D721Med (cell line): ENCODE results near the gene ATP2B1.

ENCODE experiments used
- DNase-seq: peaks from one replicate; pipeline ENCODE4 v3.0.0; 2011; ENCODE audit warnings: low spot score; ENCODE audit not compliant: insufficient read length
- FAIRE-seq: peaks from 2 replicates; lab custom pipeline; 2011; peaks lifted over from hg19 to GRCh38; lab: Jason Lieb, UNC
- CTCF ChIP-seq: IDR thresholded peaks from 2 replicates; pipeline ENCODE4 v1.5.1; 2012; ENCODE audit warnings: mild to moderate bottlenecking, control low read depth; ENCODE audit not compliant: insufficient read depth; ENCODE audit errors: missing control alignments

Gene ATP2B1

GRCh38 chr12:89679631-89680030 lies 29.0 kb downstream of the ATP2B1 start:
- no peak for FAIRE-seq
- no peak for DNase-seq
- TF ChIP-seq CTCF, result no peak

GRCh38 chr12:89678225-89678624 lies 30.4 kb downstream of the ATP2B1 start:
- DNase-seq, result no peak
- TF ChIP-seq CTCF, result no peak
- peak; percentile 71 for FAIRE-seq

GRCh38 chr12:89676930-89677329 lies 31.7 kb downstream of the ATP2B1 start:
- no peak for TF ChIP-seq CTCF
- no peak for FAIRE-seq
- no peak for DNase-seq

GRCh38 chr12:89674326-89674942 lies 34.2 kb downstream of the ATP2B1 start:
- DNase-seq, result no peak
- FAIRE-seq, result no peak

GRCh38 chr12:89673603-89674002 lies 35.0 kb downstream of the ATP2B1 start:
- TF ChIP-seq CTCF, result no peak
- DNase-seq, result no peak
- no peak for FAIRE-seq

More at GRCh38 chr12:89674326-89674942, 34.2 kb downstream of the ATP2B1 start:
- TF ChIP-seq CTCF, result no peak

GRCh38 chr12:89672589-89672979 lies 36.1 kb downstream of the ATP2B1 start:
- no peak for FAIRE-seq
- TF ChIP-seq CTCF, result no peak
- DNase-seq, result no peak

GRCh38 chr12:89671469-89671868 lies 37.2 kb downstream of the ATP2B1 start:
- FAIRE-seq (no peak), DNase-seq (no peak)
- TF ChIP-seq CTCF, result no peak
